ENCODE results near the gene HOXA11. TPM values are rescaled to one million over a fixed set of nuclear protein-coding genes. Genes with fewer than 3 reads are reported as not detected.

HOXA11 gene
- total and polyA plus RNA-seq, 10 of the 15 experiments (the other 5 are each of a cell fraction or from before 2014, with no cell fraction given), result not detected

DNA sequence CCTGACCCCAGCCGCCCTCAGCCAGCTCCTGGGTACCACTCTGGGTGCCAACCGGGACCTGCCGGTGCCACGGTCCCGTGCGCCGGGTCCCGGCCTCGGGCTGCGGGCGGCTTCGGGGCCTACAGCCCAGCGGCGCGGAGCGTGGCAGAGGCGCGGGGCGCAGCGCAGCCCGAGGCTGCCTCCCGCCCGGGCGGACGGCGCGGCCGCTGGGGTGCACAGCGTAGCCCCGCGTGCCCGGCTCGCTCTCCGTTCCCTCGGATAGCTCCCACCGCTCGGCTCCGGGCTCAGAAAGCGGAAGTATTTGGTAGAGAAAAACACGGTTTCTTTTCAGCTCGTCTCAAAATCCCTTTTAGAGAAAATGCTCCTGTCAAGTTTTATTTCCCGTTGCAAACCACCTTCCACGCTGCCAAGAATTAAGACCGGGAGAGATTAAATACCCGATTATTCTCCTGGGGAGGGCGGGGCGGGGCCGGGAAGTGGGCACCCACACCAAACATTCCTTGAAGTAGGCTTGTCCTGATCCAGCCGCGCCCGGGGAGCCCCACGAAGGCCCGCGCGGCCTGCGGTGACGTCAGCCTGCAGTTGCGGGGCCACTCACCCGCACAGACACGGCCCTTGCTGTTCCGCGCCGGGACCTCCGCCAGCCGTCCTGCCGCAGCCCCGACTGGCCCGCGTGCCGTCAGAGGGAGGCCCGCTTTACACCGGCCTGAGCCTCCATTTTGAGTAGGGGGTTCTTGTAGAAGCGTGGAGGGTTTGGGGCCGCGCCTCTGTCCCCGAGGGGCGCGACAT lies 7.7 kb upstream of the HOXA11 start:
- Histone ChIP-seq H3K4me1 (ENCODE audit: control insufficient read depth, insufficient read depth, low read length) (no peaks in the 10 kb centered on the region), H3K36me3 (ENCODE audit: control insufficient read depth in 2 of 2, insufficient read depth in 2 of 2, low read length in 1 of 2) (no peaks in the 10 kb centered on the region), H3K79me2 (ENCODE audit: control insufficient read depth, insufficient read depth, low read length) (no peaks in the 10 kb centered on the region), H3K4me2 (ENCODE audit: control insufficient read depth, insufficient read depth) (0 out of 2 replicates have a peak overlapping the region, but pooled peaks have one; percentile 9), H3K9me3 (replicated peaks; ENCODE audit: control insufficient read depth, insufficient read depth, low read length) (no peaks in the 10 kb centered on the region; the same call in 2 of the 3 replicates), H3K27me3 (replicated peaks in 1 of 2; ENCODE audit: control insufficient read depth in 2 of 2, insufficient read depth in 2 of 2, low read length in 1 of 2) (peaks cover 27 to 38% of the 10 kb centered on the region in 2 experiments), H3K4me3 (no peak overlapping the region), H3K27ac (ENCODE audit: control insufficient read depth, insufficient read depth) (no peak overlapping the region), H3K9ac (ENCODE audit: control insufficient read depth, insufficient read depth, low read length) (no peak overlapping the region), H2AFZ (ENCODE audit: control insufficient read depth, low read depth, low read length) (no peak overlapping the region), H4K20me1 (ENCODE audit: control insufficient read depth, insufficient read depth) (0 out of 2 replicates have a peak, but pooled peaks cover 3% of the 10 kb centered on the region)
- 29% methylated on average over 60 of the region's 78 CpGs for WGBS (ENCODE audit: insufficient coverage, insufficient replicate concordance, low lambda C conversion rate, missing lambda C conversion rate)
- FAIRE-seq (no peak), ATAC-seq (no peak), DNase-seq (ENCODE audit: low read depth, low spot score) (no peak)
- intact Hi-C loops (cut with micrococcal nuclease; ENCODE audit: unreplicated experiment), result no loop called here
- no TSS peak for BruUV-seq (replicated peaks)
- CTCF ChIA-PET, result interaction anchor here (0.9 to 1.5 kb wide), 2 partner anchors 384 to 869 kb away, joined by 3 read pairs; no protein-coding TSS in a partner anchor
- POLR2A ChIA-PET, result no interaction called here
- RAD21 ChIA-PET (ENCODE audit: unreplicated experiment), result no interaction called here
- no peak for TF ChIP-seq CHD1 (IDR thresholded peaks at IDR 0.05; ENCODE audit: low read depth, low read length)
- TF ChIP-seq ATF7 (IDR thresholded peaks at IDR 0.05; ENCODE audit: low read depth), result no peak
- TF ChIP-seq FOXK2 (IDR thresholded peaks at IDR 0.05), result no peak
- TF ChIP-seq TARDBP (IDR thresholded peaks at IDR 0.05; ENCODE audit: borderline replicate concordance), result no peak
- TF ChIP-seq USF1 (IDR thresholded peaks at IDR 0.05; ENCODE audit: borderline replicate concordance, extremely low read length, insufficient read depth, low read depth, low read length), result no peak
- TF ChIP-seq SUZ12 (IDR thresholded peaks at IDR 0.05; ENCODE audit: unreplicated experiment), result peak; percentile 59
- in situ Hi-C loops (cut with MboI), result no loop called here
- SMC1A ChIA-PET (ENCODE audit: uncharacterized antibody, unreplicated experiment), result no interaction called here
